HG02571 (cell line): ENCODE results near the gene PPP3R2.

Experiments
- ATAC-seq: cut with Tn5 transposase; IDR thresholded peaks from one replicate; pipeline ENCODE4 v1.9.1; 2021; ENCODE audit warnings: mild to moderate bottlenecking, moderate library complexity; ENCODE audit not compliant: unreplicated experiment

Gene PPP3R2

DNA sequence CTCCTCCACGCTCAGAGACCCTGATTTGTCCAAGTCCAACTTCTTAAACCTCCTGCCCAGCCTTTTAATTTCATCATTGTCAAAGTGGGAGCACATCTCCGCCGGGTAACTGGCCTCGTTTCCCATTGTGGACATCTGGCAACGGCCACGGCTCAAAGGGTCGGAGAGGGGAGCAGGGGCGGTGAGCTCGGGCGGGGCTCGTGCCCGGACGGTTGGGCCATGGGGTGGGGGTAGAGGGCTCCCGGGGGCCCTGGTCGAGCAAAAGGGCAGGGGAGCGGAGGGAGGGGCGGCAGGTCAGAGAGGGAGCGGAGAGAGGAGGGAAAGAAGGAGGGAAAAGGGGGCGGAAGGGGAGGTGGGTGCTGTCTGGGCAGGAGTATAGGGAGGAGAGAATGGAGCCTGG lies at the start of gene PPP3R2:
PPP3R2 (minus strand) TSS at position 174 of the 400 bp plus-strand sequence; CDS start at position 126, 48 bp downstream.
- ATAC-seq = no peak

- ATAC-seq = no peak
Observed at GRCh38 chr9:101639785-101640665, 45.3 kb upstream of the PPP3R2 start.

GRCh38 chr9:101639311-101639710 lies 44.5 kb upstream of the PPP3R2 start:
- no peak for ATAC-seq

GRCh38 chr9:101636247-101636646 lies 41.5 kb upstream of the PPP3R2 start:
- ATAC-seq = no peak

- ATAC-seq = no peak
Observed at GRCh38 chr9:101635473-101635872, 40.7 kb upstream of the PPP3R2 start.

GRCh38 chr9:101634741-101635409 lies 40.1 kb upstream of the PPP3R2 start:
- no peak for ATAC-seq

DNA sequence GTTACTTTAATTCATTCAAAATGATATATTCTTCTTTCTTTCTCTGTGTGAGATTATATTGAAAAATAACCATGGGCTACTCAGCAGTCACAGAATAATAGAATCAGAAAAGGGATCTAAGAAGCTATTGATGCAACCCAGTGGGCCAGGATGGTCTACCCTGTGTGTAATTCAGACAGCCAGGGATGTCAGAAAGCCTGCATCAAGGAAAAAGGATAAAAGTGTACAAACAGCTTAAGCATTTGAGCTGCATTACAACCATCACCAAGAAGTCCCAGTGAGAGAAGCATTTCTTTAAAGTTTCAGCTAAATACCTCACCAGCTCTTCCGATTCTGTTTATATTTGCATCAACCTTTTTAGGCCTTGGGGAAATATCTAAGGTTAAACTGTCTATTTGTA lies 37.8 kb upstream of the PPP3R2 start:
- ATAC-seq = no peak

- ATAC-seq = no peak
Observed at GRCh38 chr9:101631892-101632291, 37.1 kb upstream of the PPP3R2 start.

DNA sequence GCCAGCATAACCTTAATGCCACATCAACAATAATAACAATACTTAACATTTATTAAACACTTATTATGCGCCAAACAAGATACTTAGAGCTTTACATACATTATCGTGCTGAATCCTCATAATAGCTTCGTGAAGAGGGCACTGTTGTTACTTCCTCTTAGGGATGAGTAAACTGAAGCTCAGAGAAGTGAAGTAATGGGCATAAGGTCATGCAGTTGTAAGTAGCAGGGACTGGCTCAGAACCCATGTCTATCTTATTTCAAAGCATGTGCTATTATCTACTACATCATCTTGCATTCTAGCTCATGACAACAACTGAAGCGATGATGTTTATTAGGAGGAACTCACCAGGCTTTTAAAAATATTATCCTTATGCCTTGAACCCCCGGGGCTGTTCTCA lies 34.9 kb upstream of the PPP3R2 start:
- no peak for ATAC-seq

- ATAC-seq = no peak
Observed at GRCh38 chr9:101628173-101628572, 33.4 kb upstream of the PPP3R2 start.

GRCh38 chr9:101626295-101626694 lies 31.5 kb upstream of the PPP3R2 start:
- no peak for ATAC-seq

- no peak for ATAC-seq
Observed at GRCh38 chr9:101625876-101626275, 31.1 kb upstream of the PPP3R2 start.

DNA sequence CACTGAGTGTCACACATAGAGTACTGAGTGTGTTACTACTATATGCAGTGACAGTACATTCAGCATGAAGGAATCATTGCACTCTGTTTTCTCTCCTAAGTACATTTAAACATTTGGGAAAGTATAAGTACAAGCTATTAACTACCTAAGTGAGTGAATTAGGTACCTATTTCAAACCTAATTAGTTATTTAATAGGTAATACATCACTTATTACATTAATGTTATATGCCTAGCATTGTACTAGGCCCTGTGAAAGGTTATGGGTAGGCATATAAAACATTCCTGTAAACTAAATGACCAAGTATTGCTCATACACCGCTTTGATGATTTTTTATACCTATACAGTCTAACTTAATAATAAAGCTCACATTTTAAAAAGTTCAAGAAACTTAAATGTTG lies 25.7 kb upstream of the PPP3R2 start:
- ATAC-seq = no peak

- no peak for ATAC-seq
Observed at GRCh38 chr9:101618698-101619097, 23.9 kb upstream of the PPP3R2 start.

DNA sequence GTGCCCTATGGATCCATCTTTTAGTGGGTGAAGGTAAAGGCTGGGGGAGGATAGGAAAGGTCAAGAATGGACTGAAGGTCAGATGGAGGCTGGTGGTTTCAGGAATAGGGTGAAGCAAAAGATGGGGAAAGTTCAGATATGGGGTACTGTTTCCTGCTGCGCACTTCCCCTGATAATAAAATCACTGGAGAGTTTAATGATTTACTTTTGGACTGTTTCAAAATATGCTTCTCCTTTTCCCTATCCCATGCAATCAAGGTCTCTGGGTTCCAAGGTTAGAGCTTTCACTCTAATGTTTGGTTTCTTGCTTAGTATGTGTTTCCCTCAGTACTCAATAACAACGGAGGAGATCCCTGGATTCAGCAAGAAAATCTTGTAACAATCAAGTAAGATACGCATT lies 10.8 kb upstream of the PPP3R2 start:
- ATAC-seq = no peak

GRCh38 chr9:101604296-101604695 lies 9.5 kb upstream of the PPP3R2 start:
- no peak for ATAC-seq

- ATAC-seq = no peak
Observed at GRCh38 chr9:101601904-101602765, 7.4 kb upstream of the PPP3R2 start.

DNA sequence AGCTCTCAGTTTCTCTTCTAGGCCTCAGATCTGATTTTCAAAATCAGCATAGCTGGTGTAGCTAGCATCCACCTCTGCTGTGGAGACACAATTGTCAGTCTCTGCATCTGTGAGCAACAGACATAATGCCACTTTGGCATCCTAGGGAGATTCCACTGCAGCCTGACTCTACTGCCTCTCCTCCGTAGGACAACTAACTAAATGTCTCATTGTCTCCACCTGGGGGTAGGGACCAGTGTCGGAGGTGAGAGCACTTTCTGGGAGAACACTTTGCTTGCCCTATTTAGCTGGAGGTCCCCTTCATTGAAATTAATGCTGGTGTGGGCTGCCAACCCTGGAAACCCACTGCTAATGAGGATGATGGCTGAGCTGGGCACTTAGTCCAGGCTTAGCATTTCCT lies 1.4 kb downstream of the PPP3R2 start:
- no peak for ATAC-seq

DNA sequence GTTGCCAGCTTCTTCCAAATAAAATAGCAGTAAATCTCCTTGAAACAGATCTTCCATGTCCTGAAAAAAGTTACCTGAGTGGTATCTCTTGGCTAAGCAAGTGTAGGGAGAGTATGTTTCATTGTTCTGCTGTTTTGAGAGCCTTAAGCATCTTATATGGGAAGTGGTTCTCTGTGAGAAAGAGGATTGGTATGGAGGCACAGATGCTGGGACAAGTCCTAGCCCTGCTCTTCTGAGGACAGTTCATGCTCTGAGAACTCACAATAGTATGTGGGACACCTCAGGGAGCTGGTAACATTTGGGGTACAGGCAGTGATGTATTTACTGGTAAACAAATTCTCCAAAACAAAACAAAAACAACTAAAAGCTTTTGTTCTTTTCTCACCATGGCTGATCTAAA lies 2.0 kb downstream of the PPP3R2 start:
- ATAC-seq = no peak

DNA sequence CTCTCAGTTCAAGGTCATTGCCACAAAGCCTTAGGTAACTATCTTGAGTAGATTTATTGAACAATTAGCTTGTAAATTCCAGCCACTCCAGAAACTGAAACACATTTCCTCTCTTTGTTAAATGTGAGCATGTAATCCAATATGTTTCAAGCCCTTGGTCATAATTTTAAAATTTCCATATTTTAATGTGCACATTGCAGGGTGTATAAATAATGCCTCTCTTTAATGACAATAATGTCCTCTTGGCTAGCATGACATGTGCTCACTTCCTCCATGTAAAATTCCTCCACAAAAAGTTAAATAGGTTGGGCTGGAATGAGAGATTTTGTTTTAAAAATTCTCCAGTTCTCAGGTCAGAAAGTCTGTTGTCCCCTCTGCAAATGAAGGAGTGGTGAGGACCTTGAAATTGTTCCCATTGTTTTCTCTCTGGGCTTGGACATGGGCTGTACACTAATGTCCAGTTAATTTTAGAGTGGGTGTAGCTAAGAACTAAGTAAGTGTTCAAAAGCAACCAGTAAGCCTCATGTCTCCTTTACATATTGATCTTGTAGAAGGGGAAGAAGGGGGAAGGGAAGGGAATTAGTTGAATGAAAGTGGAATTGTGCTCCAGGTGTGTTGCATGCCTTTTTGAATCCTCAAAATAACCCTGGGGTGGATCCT lies 2.9 kb downstream of the PPP3R2 start:
- ATAC-seq = no peak

- no peak for ATAC-seq
Observed at GRCh38 chr9:101590901-101591300, 3.9 kb downstream of the PPP3R2 start.
